K562 (cell line): ENCODE data around the gene CGA. TPM values are rescaled to one million over a fixed set of nuclear protein-coding genes. Genes with fewer than 3 reads are reported as not detected.
A peak's percentile ranks its signal among the peaks of the same experiment; 100 is the strongest.

Source experiments
- ATF1 ChIP-seq, 2 experiments: fragments of 450-650 bp in 1 of 2; IDR thresholded peaks; 2 replicates each; pipeline ENCODE4 v1.6.1; 2016; ENCODE audit warnings: missing compliant biosample characterization in 1 of 2, missing genetic modification characterization in 1 of 2
- ATF7 ChIP-seq: fragments of 450-650 bp; IDR thresholded peaks from 2 replicates; pipeline ENCODE4 v1.7.1; 2014; ENCODE audit warnings: mild to moderate bottlenecking, moderate library complexity
- BRCA1 ChIP-seq, 2 experiments: fragments of 450-650 bp in 1 of 2; sonication (generic) in 1 of 2; formaldehyde crosslinking in 1 of 2; IDR thresholded peaks; 2 replicates each; pipeline versions ENCODE4 v1.5.0 to v1.6.1; 2017 to 2020; ENCODE audit warnings: mild to moderate bottlenecking in 1 of 2, missing genetic modification reagents in 1 of 2
- CBFA2T2 ChIP-seq: fragments of 450-650 bp; conservative IDR thresholded peaks from 2 replicates; pipeline ENCODE4 v1.6.1; 2017; ENCODE audit warnings: mild to moderate bottlenecking
- CREM ChIP-seq: IDR thresholded peaks from 2 replicates; pipeline ENCODE4 v1.6.1; 2014; ENCODE audit warnings: antibody characterized with exemption, low read depth
- ERF ChIP-seq: fragments of 450-650 bp; formaldehyde crosslinking; IDR thresholded peaks from 2 replicates; pipeline ENCODE4 v1.4.0; 2020; ENCODE audit warnings: mild to moderate bottlenecking, mixed read lengths
- FOXP1 ChIP-seq: sonication (generic); formaldehyde crosslinking; IDR thresholded peaks from 2 replicates; pipeline ENCODE4 v1.8.0; 2022; ENCODE audit warnings: mild to moderate bottlenecking, missing genetic modification reagents
- GATA2 ChIP-seq: sonication (generic); formaldehyde crosslinking; IDR thresholded peaks from 2 replicates; pipeline ENCODE4 v1.4.0; 2020; ENCODE audit warnings: mild to moderate bottlenecking, missing genetic modification reagents
- KLF13 ChIP-seq: fragments of 450-650 bp; IDR thresholded peaks from 2 replicates; pipeline ENCODE4 v1.6.1; 2016; ENCODE audit warnings: missing genetic modification characterization, low read depth, mild to moderate bottlenecking, missing compliant biosample characterization, moderate library complexity, borderline replicate concordance
- RFX5 ChIP-seq: IDR thresholded peaks from 2 replicates; pipeline ENCODE4 v1.6.1; 2011; ENCODE audit warnings: low read depth, mild to moderate bottlenecking, improper control_type of control experiment, low read length
- SNRNP70 ChIP-seq: fragments of 200-400 bp; formaldehyde crosslinking; optimal IDR thresholded peaks from 2 replicates; pipeline ENCODE3; 2017; ENCODE audit warnings: low read depth, low read length
- SRF ChIP-seq, 2 experiments: fragments of 250-450, 450-650 bp in 1 of 2; sonication (Bioruptor Pico) in 1 of 2; sonication (generic) in 1 of 2; formaldehyde crosslinking; IDR thresholded peaks; 2 replicates each; pipeline versions ENCODE4 v1.5.0 to v1.5.1; 2020 to 2022; ENCODE audit warnings: mild to moderate bottlenecking in 1 of 2, missing genetic modification reagents in 1 of 2
- SRSF1 ChIP-seq: fragments of 200-400 bp; formaldehyde crosslinking; IDR thresholded peaks from 2 replicates; pipeline ENCODE4 v1.6.1; 2017; ENCODE audit warnings: mild to moderate bottlenecking, low read depth, low read length, moderate library complexity
- ZNF668 ChIP-seq: fragments of 250-450 bp; sonication (Bioruptor Pico); IDR thresholded peaks from 2 replicates; pipeline ENCODE4 v1.8.0; 2022; ENCODE audit warnings: mild to moderate bottlenecking, inconsistent platforms
- ZNF75A ChIP-seq: fragments of 450-650 bp; formaldehyde crosslinking; IDR thresholded peaks from 2 replicates; pipeline ENCODE4 v1.4.0; 2020; ENCODE audit warnings: mild to moderate bottlenecking
- polyA plus RNA-seq, 8 experiments: library from polyadenylated mRNA; depleted of rRNA in 4 of 8; stranded (reverse) in 5 of 8; unstranded in 3 of 8; fragments of >200 nt; fragmentation: Nextera tagmentation in 2 of 8; fragmentation: Illumina TruSeq in 1 of 8; extraction: Ambion mirVana in 2 of 8; extraction: Trizol in 1 of 8; gene quantifications; 2 replicates each; pipeline versions ENCODE4 v1.2.1 to v1.2.3, GENCODE V29; 2011 to 2014; ENCODE audit warnings: inconsistent platforms in 1 of 8, missing spikeins in 1 of 8
- total RNA-seq, 7 experiments: library from RNA; depleted of rRNA in 6 of 7; stranded (reverse); fragments of >200 nt in 6 of 7; fragmentation: Illumina TruSeq in 2 of 7; extraction: Trizol in 2 of 7; gene quantifications; 2 replicates each; pipeline versions ENCODE4 v1.2.1 to v1.2.3, GENCODE V29; 2011 to 2021; ENCODE audit warnings: low replicate concordance in 1 of 7
- TF ChIP-seq, protein P1 (sequence below), 2 experiments: fragments of 450-650 bp in 1 of 2; sonication (generic) in 1 of 2; formaldehyde crosslinking in 1 of 2; IDR thresholded peaks; 2 replicates each; pipeline versions ENCODE4 v1.7.1 to v1.9.0; 2016 to 2022; ENCODE audit warnings: inconsistent platforms in 1 of 2, mild to moderate bottlenecking in 1 of 2, missing genetic modification reagents in 1 of 2
- TF ChIP-seq, protein P2 (sequence below): fragments of 450-650 bp; IDR thresholded peaks from 2 replicates; pipeline ENCODE4 v1.6.1; 2016

CGA gene
- total and polyA plus RNA-seq, 9 of the 15 experiments (the other 6 are each of a cell fraction or from before 2014, with no cell fraction given), result 0.13 to 0.24 TPM; not detected in 7

DNA sequence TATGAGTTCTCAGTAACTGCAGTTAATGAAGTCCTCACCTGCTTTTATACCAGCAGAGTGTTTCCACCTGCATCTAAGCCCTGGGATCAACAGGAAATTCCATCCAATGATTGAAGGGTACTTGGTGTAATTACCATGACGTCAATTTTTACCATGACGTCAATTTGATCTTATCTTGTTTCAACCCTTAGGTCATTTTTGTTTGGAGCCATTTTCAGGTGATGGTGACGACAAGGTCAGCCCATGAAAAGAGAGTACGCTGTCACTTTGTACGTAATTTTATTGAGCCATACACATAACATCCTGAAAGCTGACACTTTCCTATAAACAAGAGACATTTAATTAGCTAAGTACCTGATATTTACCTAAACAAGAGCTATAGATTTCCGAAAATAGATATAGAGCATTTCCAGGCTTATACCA lies at the start of gene CGA (continued):
- TF ChIP-seq, protein P1, sequence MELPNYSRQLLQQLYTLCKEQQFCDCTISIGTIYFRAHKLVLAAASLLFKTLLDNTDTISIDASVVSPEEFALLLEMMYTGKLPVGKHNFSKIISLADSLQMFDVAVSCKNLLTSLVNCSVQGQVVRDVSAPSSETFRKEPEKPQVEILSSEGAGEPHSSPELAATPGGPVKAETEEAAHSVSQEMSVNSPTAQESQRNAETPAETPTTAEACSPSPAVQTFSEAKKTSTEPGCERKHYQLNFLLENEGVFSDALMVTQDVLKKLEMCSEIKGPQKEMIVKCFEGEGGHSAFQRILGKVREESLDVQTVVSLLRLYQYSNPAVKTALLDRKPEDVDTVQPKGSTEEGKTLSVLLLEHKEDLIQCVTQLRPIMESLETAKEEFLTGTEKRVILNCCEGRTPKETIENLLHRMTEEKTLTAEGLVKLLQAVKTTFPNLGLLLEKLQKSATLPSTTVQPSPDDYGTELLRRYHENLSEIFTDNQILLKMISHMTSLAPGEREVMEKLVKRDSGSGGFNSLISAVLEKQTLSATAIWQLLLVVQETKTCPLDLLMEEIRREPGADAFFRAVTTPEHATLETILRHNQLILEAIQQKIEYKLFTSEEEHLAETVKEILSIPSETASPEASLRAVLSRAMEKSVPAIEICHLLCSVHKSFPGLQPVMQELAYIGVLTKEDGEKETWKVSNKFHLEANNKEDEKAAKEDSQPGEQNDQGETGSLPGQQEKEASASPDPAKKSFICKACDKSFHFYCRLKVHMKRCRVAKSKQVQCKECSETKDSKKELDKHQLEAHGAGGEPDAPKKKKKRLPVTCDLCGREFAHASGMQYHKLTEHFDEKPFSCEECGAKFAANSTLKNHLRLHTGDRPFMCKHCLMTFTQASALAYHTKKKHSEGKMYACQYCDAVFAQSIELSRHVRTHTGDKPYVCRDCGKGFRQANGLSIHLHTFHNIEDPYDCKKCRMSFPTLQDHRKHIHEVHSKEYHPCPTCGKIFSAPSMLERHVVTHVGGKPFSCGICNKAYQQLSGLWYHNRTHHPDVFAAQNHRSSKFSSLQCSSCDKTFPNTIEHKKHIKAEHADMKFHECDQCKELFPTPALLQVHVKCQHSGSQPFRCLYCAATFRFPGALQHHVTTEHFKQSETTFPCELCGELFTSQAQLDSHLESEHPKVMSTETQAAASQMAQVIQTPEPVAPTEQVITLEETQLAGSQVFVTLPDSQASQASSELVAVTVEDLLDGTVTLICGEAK (IDR thresholded peaks at IDR 0.05), result no peak
- TF ChIP-seq, protein P1 (CRISPR knock-in tag; IDR thresholded peaks at IDR 0.05), result no peak
- TF ChIP-seq, protein P2, sequence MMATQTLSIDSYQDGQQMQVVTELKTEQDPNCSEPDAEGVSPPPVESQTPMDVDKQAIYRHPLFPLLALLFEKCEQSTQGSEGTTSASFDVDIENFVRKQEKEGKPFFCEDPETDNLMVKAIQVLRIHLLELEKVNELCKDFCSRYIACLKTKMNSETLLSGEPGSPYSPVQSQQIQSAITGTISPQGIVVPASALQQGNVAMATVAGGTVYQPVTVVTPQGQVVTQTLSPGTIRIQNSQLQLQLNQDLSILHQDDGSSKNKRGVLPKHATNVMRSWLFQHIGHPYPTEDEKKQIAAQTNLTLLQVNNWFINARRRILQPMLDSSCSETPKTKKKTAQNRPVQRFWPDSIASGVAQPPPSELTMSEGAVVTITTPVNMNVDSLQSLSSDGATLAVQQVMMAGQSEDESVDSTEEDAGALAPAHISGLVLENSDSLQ, result no peak
- no peak for TF ChIP-seq BRCA1 (IDR thresholded peaks at IDR 0.05)
- no peak for TF ChIP-seq BRCA1 (CRISPR knock-in tag; IDR thresholded peaks at IDR 0.05)
- TF ChIP-seq ATF1 (CRISPR knock-in tag; IDR thresholded peaks at IDR 0.05), result no peak
- TF ChIP-seq ATF1 (tag; IDR thresholded peaks at IDR 0.05), result peak; percentile 90
- no peak for TF ChIP-seq SRSF1
- TF ChIP-seq RFX5, result no peak
- no peak for TF ChIP-seq SRF (CRISPR knock-in tag; IDR thresholded peaks at IDR 0.05)
- TF ChIP-seq CBFA2T2, result no peak
- no peak for TF ChIP-seq SNRNP70
- peak; percentile 76; the same call in 1 of the 2 replicates for TF ChIP-seq ATF7
- TF ChIP-seq KLF13 (tag), result no peak
- TF ChIP-seq FOXP1 (CRISPR knock-in tag), result no peak
- TF ChIP-seq ERF (CRISPR knock-in tag), result no peak
- TF ChIP-seq GATA2 (CRISPR knock-in tag), result no peak
- peak; percentile 65 for TF ChIP-seq CREM
- no peak for TF ChIP-seq ZNF668
- TF ChIP-seq ZNF75A, result no peak
